Adrenal gland (tissue), 12 donors: ENCODE results near the gene HBQ1. TPM values are rescaled to one million over a fixed set of nuclear protein-coding genes. Genes with fewer than 3 reads are reported as not detected.
"Not testable (repeated sequence)": the region's sequence is repeated elsewhere in the genome, so short reads cannot be mapped to it uniquely, and the experiment has no call there.

ENCODE experiments used
- DNase-seq, 7 donors: peaks; one replicate each; pipeline ENCODE4 v3.0.0-alpha.2; 2019 to 2020
- H3K27ac ChIP-seq, 5 donors: fragments of 200-600 bp; sonication (generic) in 4 of 5; 1 replicate in 3 of 5; 2 replicates in 2 of 5; pipeline versions ENCODE4 v1.5.1 to v1.8.0; 2016 to 2020; ENCODE audit warnings: mild to moderate bottlenecking in 1 of 5
- H3K27me3 ChIP-seq: fragments of 200-600 bp; 2 replicates; pipeline ENCODE4 v1.8.0; 2021
- H3K36me3 ChIP-seq, 2 donors: fragments of 200-600 bp; replicated peaks in 1 of 2; 1 replicate in 1 of 2; 2 replicates in 1 of 2; pipeline versions ENCODE4 v1.5.1 to v1.8.0; 2018 to 2022
- H3K4me1 ChIP-seq, 2 donors: fragments of 200-600 bp; replicated peaks in 1 of 2; 1 replicate in 1 of 2; 2 replicates in 1 of 2; pipeline versions ENCODE4 v1.5.1 to v1.8.0; 2018 to 2021
- H3K4me3 ChIP-seq, 4 donors: fragments of 200-600 bp; sonication (generic) in 3 of 4; one replicate each; pipeline ENCODE4 v1.5.1; 2016 to 2018
- H3K9me3 ChIP-seq, 3 donors: fragments of 200-600 bp; sonication (generic) in 1 of 3; replicated peaks in 1 of 3; 1 replicate in 2 of 3; 2 replicates in 1 of 3; pipeline versions ENCODE4 v1.5.1 to v1.8.0; 2016 to 2021
- CTCF ChIP-seq, 6 experiments: fragments of 450-650 bp in 4 of 6; fragments of 200-600 bp in 2 of 6; sonication (generic) in 1 of 6; IDR thresholded peaks; 1 replicate in 5 of 6; 2 replicates in 1 of 6; pipeline versions ENCODE4 v1.5.1 to v1.8.0; 2016 to 2021; ENCODE audit warnings: antibody characterized with exemption in 6 of 6, mild to moderate bottlenecking in 2 of 6, moderate library complexity in 1 of 6
- POLR2A ChIP-seq, 2 donors: fragments of 450-650 bp; IDR thresholded peaks; one replicate each; pipeline ENCODE4 v1.6.1; 2017; ENCODE audit warnings: antibody characterized with exemption in 2 of 2, mild to moderate bottlenecking in 2 of 2, moderate library complexity in 1 of 2
- WGBS, 4 donors: extraction: QIAGEN DNeasy Blood & Tissue Kit in 2 of 4; methylation state at CpG; one replicate each; pipeline versions ENCODE4 v1.1.5 to v1.1.7; 2013 to 2017; 5-methylcytosine and 5-hydroxymethylcytosine counted together
- intact Hi-C, 2 donors: fragments of 100-400 bp; cut with DNase I; formaldehyde crosslinking; loops; one replicate each; pipeline versions ENCODE4 v1.14.1 to v1.15.0; 2022 to 2023
- polyA plus RNA-seq, 3 donors: library from polyadenylated mRNA; stranded (reverse); fragments of 200-250 nt in 2 of 3; fragments of 350-450 nt in 1 of 3; fragmentation: Illumina TruSeq in 1 of 3; extraction: RNeasy Lipid Tissue Mini Kit (QIAGEN cat#74804) in 1 of 3; gene quantifications; one replicate each; pipeline ENCODE4 v1.2.3, GENCODE V29; 2013 to 2014
- small RNA-seq, 2 donors: library from RNA; depleted of rRNA; stranded (forward); fragments of <200 nt; gene quantifications; one replicate each; pipeline ENCODE3, GENCODE V24; 2016
- total RNA-seq, 9 donors: library from RNA; depleted of rRNA in 4 of 9; stranded (reverse); fragments of >200 nt in 4 of 9; fragments of 120-200 nt in 1 of 9; fragmentation: NEBNext Ultra II Directional in 1 of 9; extraction: Animal tissue kit (Norgen Biotek cat#: 25700) in 1 of 9; gene quantifications; one replicate each; pipeline versions ENCODE4 v1.1.0 to v1.2.4, GENCODE V29; 2013 to 2023
- donor health status: healthy with polysubstance abuse.
- donor health status: Bipolar disorder and iron deficiency.
- donor health status: DM: yes; HTN: yes; CAD: no.
- donor health status: DM: no; HTN: no; CAD: no.
- donor health status: DM: no; HTN: no; CAD: no.
- donor health status: DM: yes; HTN: yes; CAD: no.

Gene HBQ1
- total and polyA plus RNA-seq, 12 donors, result 0.44 to 6.0 (median 1.9) TPM; not detected in 9

GRCh38 chr16:228852-229730 lies 48.8 kb downstream of the HBQ1 start, which contains the start of gene LUC7L:
Gene LUC7L, minus strand, starts transcription at chr16:229449. Its CDS starts 110 bp downstream, at chr16:229339.
- Histone ChIP-seq H3K27ac (peak within 1 kb of the TSS; percentile 93 to 99 (median 97)), H3K27me3 (no peaks in the 10 kb centered on the region), H3K36me3 (peaks cover 0 to 31% of the 10 kb centered on the region in 2 donors), H3K4me1 (peaks cover 9 to 17% of the 10 kb centered on the region in 2 donors), H3K4me3 (peak within 1 kb of the TSS; percentile 49 to 79 (median 66)), H3K9me3 (no peaks in the 10 kb centered on the region)
- peak; percentile 81 to 91 (median 87) for DNase-seq
- TF ChIP-seq POLR2A (IDR thresholded peaks at IDR 0.05), result peak; percentile 91 to 94
- no peak for TF ChIP-seq CTCF (IDR thresholded peaks at IDR 0.05)
- intact Hi-C loops, result no loop called here
- WGBS, 4 donors, result 1 to 5% (median 3%) methylated on average over 21 to 87 of the region's 88 CpGs

DNA sequence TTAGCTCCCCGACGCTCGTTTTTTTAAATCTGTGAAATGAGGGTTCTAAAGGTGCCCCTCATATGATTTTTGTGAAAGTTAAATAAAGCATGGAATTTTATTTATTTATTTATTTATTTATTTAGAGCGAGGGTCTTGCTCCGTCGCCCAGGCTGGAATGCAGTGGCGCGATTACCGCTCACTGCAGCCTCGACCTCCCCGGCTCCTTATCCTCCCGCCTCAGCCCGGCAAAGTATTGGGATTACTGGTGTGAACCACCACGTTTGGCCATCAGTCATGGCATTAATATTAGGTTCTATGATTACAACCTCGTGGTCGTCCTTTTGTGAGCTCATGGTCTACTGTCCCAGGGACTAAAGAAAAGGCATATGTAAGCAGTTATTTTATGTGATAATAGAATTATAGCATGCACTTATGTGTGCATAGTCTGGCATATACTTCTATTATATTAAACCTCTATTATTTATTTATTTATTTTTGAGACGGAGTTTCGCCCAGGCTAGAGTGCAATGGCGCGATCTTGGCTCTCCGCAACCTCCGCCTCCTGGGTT lies 49.5 kb downstream of the HBQ1 start:
- intact Hi-C loops, result loop anchor here (10.0 kb wide), 1 partner anchor 125 kb away; the partner anchor contains the start of gene AXIN1 (in 2 of the 2)
- 77 to 81% (median 78%) methylated on average over 22 of the region's 22 CpGs for WGBS, 4 donors
- H3K27me3 ChIP-seq, result no peaks in the 10 kb centered on the region
- no peaks in the 10 kb centered on the region for H3K9me3 ChIP-seq
- H3K4me3 ChIP-seq, result peak overlapping the region in 1 of 4 donors; percentile 76
- H3K4me1 ChIP-seq, result peaks cover 11 to 17% of the 10 kb centered on the region in 2 donors
- H3K36me3 ChIP-seq, result peaks cover 0 to 24% of the 10 kb centered on the region in 2 donors
- no peak for DNase-seq
- peak overlapping the region in 4 of 5 donors; percentile 93 to 99 (median 96) for H3K27ac ChIP-seq
- TF ChIP-seq CTCF (IDR thresholded peaks at IDR 0.05) (no peak), POLR2A (IDR thresholded peaks at IDR 0.05) (no peak)

GRCh38 chr16:230351-230750 lies 50.1 kb downstream of the HBQ1 start:
- Histone ChIP-seq H3K36me3 (peaks cover 0 to 19% of the 10 kb centered on the region in 2 donors), H3K4me1 (peaks cover 11 to 17% of the 10 kb centered on the region in 2 donors)
- H3K4me3 ChIP-seq, H3K27ac ChIP-seq, H3K9me3 ChIP-seq, H3K27me3 ChIP-seq, DNase-seq: not testable (repeated sequence)
- intact Hi-C loops, result loop anchor here (10.0 kb wide), 1 partner anchor 124 kb away; the partner anchor contains the start of gene AXIN1 (in 2 of the 2)
- 88 to 93% (median 92%) methylated on average over 18 of the region's 18 CpGs for WGBS, 4 donors

Small RNA genes within 50 kb of the gene (small RNA-seq; reads per million reads assigned to genes)
- 0 reads per million in 2 donors for gene RF00019

Other genes starting within 250 kb of the HBQ1 start
- gene POLR3K, start 126.9 kb upstream of the HBQ1 start, total RNA-seq, result 10 to 100 TPM in 4 of 9 donors, 1 to 10 TPM in 5; 3.6 to 21.4 (median 8.9) TPM
- 10 to 100 TPM in 1 of 3 donors, 1 to 10 TPM in 2; 6.1 to 15.1 (median 8.4) TPM for gene POLR3K, start 126.9 kb upstream of the HBQ1 start, polyA plus RNA-seq
- 10 to 100 TPM; 22.6 to 50.5 (median 29.6) TPM for gene SNRNP25, start 126.6 kb upstream of the HBQ1 start, total RNA-seq
- 10 to 100 TPM; 35.3 to 51.1 (median 40.2) TPM for gene SNRNP25, start 126.6 kb upstream of the HBQ1 start, polyA plus RNA-seq
- 10 to 100 TPM in 1 of 9 donors, 1 to 10 TPM in 8; 3.7 to 10.2 (median 6.9) TPM for gene RHBDF1, start 107.8 kb upstream of the HBQ1 start, total RNA-seq
- gene RHBDF1, start 107.8 kb upstream of the HBQ1 start, polyA plus RNA-seq, result 10 to 100 TPM in 2 of 3 donors, 1 to 10 TPM in 1; 2.3 to 55.7 (median 47.1) TPM
- gene MPG, start 102.2 kb upstream of the HBQ1 start, total RNA-seq, result 100 to 1,000 TPM in 4 of 9 donors, 10 to 100 TPM in 5; 60.9 to 207 (median 80.2) TPM
- gene MPG, start 102.2 kb upstream of the HBQ1 start, polyA plus RNA-seq, result 100 to 1,000 TPM in 2 of 3 donors, 1 to 10 TPM in 1; 5.0 to 148 (median 129) TPM
- 10 to 100 TPM in 8 of 9 donors, 1 to 10 TPM in 1; 4.6 to 46.2 (median 31.0) TPM for gene NPRL3, start 41.8 kb upstream of the HBQ1 start, total RNA-seq
- 10 to 100 TPM; 22.3 to 45.8 (median 29.1) TPM for gene NPRL3, start 41.8 kb upstream of the HBQ1 start, polyA plus RNA-seq
- 1 to 10 TPM in 2 of 9 donors, under 1 TPM in 1, not detected in 6; 0.61 to 1.3 (median 1.3) TPM for gene HBZ, start 27.8 kb upstream of the HBQ1 start, total RNA-seq
- not detected for gene HBZ, start 27.8 kb upstream of the HBQ1 start, polyA plus RNA-seq
- gene HBM, start 14.5 kb upstream of the HBQ1 start, total RNA-seq, result 10 to 100 TPM in 1 of 9 donors, under 1 TPM in 2, not detected in 6; 0.53 to 30.2 (median 0.61) TPM
- not detected for gene HBM, start 14.5 kb upstream of the HBQ1 start, polyA plus RNA-seq
- gene HBA2, start 7.6 kb upstream of the HBQ1 start, total RNA-seq, result 1,000 to 10,000 TPM in 1 of 9 donors, 100 to 1,000 TPM in 1, 10 to 100 TPM in 3, 1 to 10 TPM in 3, not detected in 1; 1.9 to 1,723 (median 23.6) TPM
- 100 to 1,000 TPM in 1 of 3 donors, 10 to 100 TPM in 1, not detected in 1; 51.7 to 113 TPM for gene HBA2, start 7.6 kb upstream of the HBQ1 start, polyA plus RNA-seq
- gene HBA1, start 3.8 kb upstream of the HBQ1 start, total RNA-seq, result 100 to 1,000 TPM in 2 of 9 donors, 10 to 100 TPM in 4, not detected in 3; 12.7 to 742 (median 34.7) TPM
- gene HBA1, start 3.8 kb upstream of the HBQ1 start, polyA plus RNA-seq, result 10 to 100 TPM in 2 of 3 donors, not detected in 1; 18.2 to 30.1 TPM
- 100 to 1,000 TPM in 2 of 9 donors, 10 to 100 TPM in 7; 19.7 to 128 (median 68.6) TPM for gene LUC7L, start 49.0 kb downstream of the HBQ1 start, total RNA-seq
- gene LUC7L, start 49.0 kb downstream of the HBQ1 start, polyA plus RNA-seq, result 100 to 1,000 TPM in 2 of 3 donors, 10 to 100 TPM in 1; 29.0 to 700 (median 372) TPM
- 100 to 1,000 TPM in 4 of 9 donors, 10 to 100 TPM in 5; 67.5 to 207 (median 99.4) TPM for gene FAM234A, start 54.4 kb downstream of the HBQ1 start, total RNA-seq
- 10 to 100 TPM; 60.2 to 91.5 (median 68.2) TPM for gene FAM234A, start 54.4 kb downstream of the HBQ1 start, polyA plus RNA-seq
- gene RGS11, start 95.5 kb downstream of the HBQ1 start, total RNA-seq, result 10 to 100 TPM in 1 of 9 donors, 1 to 10 TPM in 7, under 1 TPM in 1; 0.83 to 51.1 (median 5.7) TPM
- gene RGS11, start 95.5 kb downstream of the HBQ1 start, polyA plus RNA-seq, result 10 to 100 TPM in 2 of 3 donors, 1 to 10 TPM in 1; 1.4 to 98.6 (median 34.9) TPM
- gene ARHGDIG, start 100.1 kb downstream of the HBQ1 start, total RNA-seq, result 1 to 10 TPM in 2 of 9 donors, under 1 TPM in 4, not detected in 3; 0.23 to 2.1 (median 0.64) TPM
- 1 to 10 TPM in 2 of 3 donors, under 1 TPM in 1; 0.40 to 3.5 (median 1.3) TPM for gene ARHGDIG, start 100.1 kb downstream of the HBQ1 start, polyA plus RNA-seq
- gene PDIA2, start 102.7 kb downstream of the HBQ1 start, total RNA-seq, result 1 to 10 TPM in 1 of 9 donors, under 1 TPM in 5, not detected in 3; 0.28 to 1.4 (median 0.58) TPM
- gene PDIA2, start 102.7 kb downstream of the HBQ1 start, polyA plus RNA-seq, result 1 to 10 TPM in 2 of 3 donors, not detected in 1; 2.6 to 9.7 TPM
- gene AXIN1, start 172.3 kb downstream of the HBQ1 start, total RNA-seq, result 10 to 100 TPM; 10.1 to 22.4 (median 19.7) TPM
- 10 to 100 TPM in 2 of 3 donors, 1 to 10 TPM in 1; 5.6 to 16.3 (median 13.8) TPM for gene AXIN1, start 172.3 kb downstream of the HBQ1 start, polyA plus RNA-seq
- gene MRPL28, start 190.1 kb downstream of the HBQ1 start, total RNA-seq, result 100 to 1,000 TPM in 3 of 9 donors, 10 to 100 TPM in 6; 65.2 to 132 (median 77.1) TPM
- gene MRPL28, start 190.1 kb downstream of the HBQ1 start, polyA plus RNA-seq, result 100 to 1,000 TPM in 2 of 3 donors, 10 to 100 TPM in 1; 42.9 to 155 (median 123) TPM
- gene PGAP6, start 201.5 kb downstream of the HBQ1 start, total RNA-seq, result 10 to 100 TPM; 31.7 to 66.7 (median 45.0) TPM
- gene PGAP6, start 201.5 kb downstream of the HBQ1 start, polyA plus RNA-seq, result 10 to 100 TPM; 18.2 to 55.5 (median 39.0) TPM
- gene NME4, start 216.7 kb downstream of the HBQ1 start, total RNA-seq, result 100 to 1,000 TPM; 127 to 214 (median 166) TPM
- 100 to 1,000 TPM in 2 of 3 donors, 10 to 100 TPM in 1; 67.8 to 492 (median 347) TPM for gene NME4, start 216.7 kb downstream of the HBQ1 start, polyA plus RNA-seq
- gene DECR2, start 221.4 kb downstream of the HBQ1 start, total RNA-seq, result 10 to 100 TPM; 15.8 to 65.5 (median 36.1) TPM
- 100 to 1,000 TPM in 2 of 3 donors, 1 to 10 TPM in 1; 5.9 to 143 (median 105) TPM for gene DECR2, start 221.4 kb downstream of the HBQ1 start, polyA plus RNA-seq
- gene RAB11FIP3, start 245.2 kb downstream of the HBQ1 start, total RNA-seq, result 10 to 100 TPM; 15.6 to 53.0 (median 40.1) TPM
- gene RAB11FIP3, start 245.2 kb downstream of the HBQ1 start, polyA plus RNA-seq, result 10 to 100 TPM; 12.7 to 63.4 (median 44.2) TPM